ENCODE results near the gene ONECUT2. TPM values are rescaled to one million over a fixed set of nuclear protein-coding genes. Genes with fewer than 3 reads are reported as not detected.

Gene ONECUT2
- total and polyA plus RNA-seq, 2 donors from 2014 or later: 0.02 to 0.22 TPM

DNA sequence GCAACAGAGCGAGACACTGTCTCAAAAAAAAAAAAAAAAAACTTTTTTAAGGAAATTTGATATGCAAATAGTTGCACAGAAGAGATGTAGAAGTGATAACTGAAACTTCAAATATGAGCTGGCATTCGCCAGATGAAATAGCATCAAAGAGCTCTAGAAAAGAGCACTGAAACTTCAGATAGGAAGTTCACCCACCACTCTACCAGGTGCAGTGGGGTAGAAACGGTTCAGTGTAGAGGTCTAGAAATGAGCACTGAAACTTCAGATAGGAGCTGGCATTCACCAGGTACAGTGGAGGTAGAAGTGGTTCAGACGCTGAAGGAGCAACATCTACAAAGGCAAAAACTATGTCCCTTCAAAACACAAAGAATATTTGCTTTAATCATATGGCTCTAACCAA is 9.0 kb upstream of the ONECUT2 start:
- peaks cover 44% of the 10 kb centered on the region for H3K27me3 ChIP-seq (ENCODE audit: control insufficient read depth, insufficient read depth, low read length)
- H3K36me3 ChIP-seq (ENCODE audit: control insufficient read depth in 2 of 3, insufficient read depth in 3 of 3, low read length in 3 of 3): no peaks in the 10 kb centered on the region
- H3K4me1 ChIP-seq (ENCODE audit: control insufficient read depth in 2 of 3, insufficient read depth in 2 of 3, low read depth in 1 of 3, low read length in 3 of 3): no peaks in the 10 kb centered on the region
- peaks cover 0 to 3% (median 0%) of the 10 kb centered on the region in 3 donors for H3K9me3 ChIP-seq (ENCODE audit: control insufficient read depth in 2 of 3, insufficient read depth in 1 of 3, low read length in 3 of 3)
- DNase-seq (no peak), FAIRE-seq (no peak)
- no peak overlapping the region for H3K4me3 ChIP-seq (ENCODE audit: low read length in 3 of 3)
- no peak for TF ChIP-seq CTCF (IDR thresholded peaks at IDR 0.05; ENCODE audit: borderline replicate concordance, extremely low read depth, insufficient read depth)
- H3K27ac ChIP-seq (ENCODE audit: low read depth in 2 of 2, low read length in 2 of 2): no peak overlapping the region
- intact Hi-C loops (cut with DNase I): no loop called here
- H3K9ac ChIP-seq (ENCODE audit: low read length in 3 of 3): no peak overlapping the region

GRCh38 chr18:57427429-57428201 is 7.6 kb upstream of the ONECUT2 start:
- DNase-seq: peak; percentile 21 to 68 (median 46)
- no peak for FAIRE-seq
- H3K4me1 ChIP-seq (ENCODE audit: control insufficient read depth in 2 of 3, insufficient read depth in 2 of 3, low read depth in 1 of 3, low read length in 3 of 3): no peaks in the 10 kb centered on the region
- H3K9me3 ChIP-seq (ENCODE audit: control insufficient read depth in 2 of 3, insufficient read depth in 1 of 3, low read length in 3 of 3): peaks cover 0 to 3% (median 0%) of the 10 kb centered on the region in 3 donors
- intact Hi-C loops (cut with DNase I): no loop called here
- H3K36me3 ChIP-seq (ENCODE audit: control insufficient read depth in 2 of 3, insufficient read depth in 3 of 3, low read length in 3 of 3): no peaks in the 10 kb centered on the region
- H3K4me3 ChIP-seq (ENCODE audit: low read length in 3 of 3): no peak overlapping the region
- peaks cover 57% of the 10 kb centered on the region for H3K27me3 ChIP-seq (ENCODE audit: control insufficient read depth, insufficient read depth, low read length)
- no peak for TF ChIP-seq CTCF (IDR thresholded peaks at IDR 0.05; ENCODE audit: borderline replicate concordance, extremely low read depth, insufficient read depth)
- H3K27ac ChIP-seq (ENCODE audit: low read depth in 2 of 2, low read length in 2 of 2): no peak overlapping the region
- no peak overlapping the region for H3K9ac ChIP-seq (ENCODE audit: low read length in 3 of 3)

- no peak for FAIRE-seq
- Histone ChIP-seq H3K4me3 (ENCODE audit: low read length in 3 of 3) (no peak overlapping the region), H3K4me1 (ENCODE audit: control insufficient read depth in 2 of 3, insufficient read depth in 2 of 3, low read depth in 1 of 3, low read length in 3 of 3) (no peaks in the 10 kb centered on the region), H3K9ac (ENCODE audit: low read length in 3 of 3) (no peak overlapping the region), H3K27ac (ENCODE audit: low read depth in 2 of 2, low read length in 2 of 2) (no peak overlapping the region), H3K36me3 (ENCODE audit: control insufficient read depth in 2 of 3, insufficient read depth in 3 of 3, low read length in 3 of 3) (no peaks in the 10 kb centered on the region), H3K9me3 (ENCODE audit: control insufficient read depth in 2 of 3, insufficient read depth in 1 of 3, low read length in 3 of 3) (peaks cover 0 to 3% (median 0%) of the 10 kb centered on the region in 3 donors), H3K27me3 (ENCODE audit: control insufficient read depth, insufficient read depth, low read length) (peaks cover 66% of the 10 kb centered on the region)
- intact Hi-C loops (cut with DNase I): no loop called here
- no peak for TF ChIP-seq CTCF (IDR thresholded peaks at IDR 0.05; ENCODE audit: borderline replicate concordance, extremely low read depth, insufficient read depth)
- DNase-seq: peak; percentile 9 to 70 (median 41)
These were observed 6.7 kb upstream of the ONECUT2 start for GRCh38 chr18:57428221-57429150.
